Endothelial cell of umbilical vein (primary cell): Measurements from ENCODE around the gene SLC35E4. TPM values are rescaled to one million over a fixed set of nuclear protein-coding genes. Genes with fewer than 3 reads are reported as not detected.

Experiments used
- BruUV-seq: library from RNA; stranded (reverse); fragments of 400-500 nt; replicated peaks from 2 replicates; lab custom pipeline; 2021; lab: Mats Ljungman, UMichigan
- CTCF ChIA-PET: fragments of 300-600, 350-600 bp; sonication (Branson Sonifier 250); formaldehyde crosslinking; loops from one replicate; lab custom pipeline; 2021; ENCODE audit warnings: antibody characterized with exemption, inconsistent platforms; lab: Charles Lee
- POLR2A ChIA-PET: fragments of 300-600, 350-600 bp; sonication (Branson Sonifier 250); formaldehyde crosslinking; loops from one replicate; lab custom pipeline; 2021; ENCODE audit warnings: antibody characterized with exemption, inconsistent platforms; lab: Charles Lee
- DNase-seq: peaks from one replicate; pipeline ENCODE4 v3.0.0-alpha.2; 2011; ENCODE audit warnings: low read depth, low spot score
- FAIRE-seq: peaks from 2 replicates; lab custom pipeline; 2011; peaks lifted over from hg19 to GRCh38; lab: Jason Lieb, UNC
- H2AFZ ChIP-seq: 2 replicates; pipeline ENCODE4 v1.6.0; 2012; ENCODE audit warnings: low read depth, low read length, control low read depth, inconsistent platforms
- H3K27ac ChIP-seq: 2 replicates; pipeline ENCODE4 v1.5.1; 2011; ENCODE audit warnings: low read depth, mild to moderate bottlenecking, control low read depth, low read length, moderate library complexity; ENCODE audit not compliant: insufficient read depth
- H3K27me3 ChIP-seq, 2 experiments: 2 replicates each; pipeline versions ENCODE4 v1.6.0 to v1.6.1; 2011; ENCODE audit warnings: low read length in 2 of 2, mixed read lengths in 1 of 2; ENCODE audit not compliant: control insufficient read depth in 2 of 2, insufficient read depth in 2 of 2
- H3K36me3 ChIP-seq, 2 experiments: 2 replicates in 1 of 2; 3 replicates in 1 of 2; pipeline ENCODE4 v1.5.1; 2011; ENCODE audit warnings: low read length in 2 of 2, mild to moderate bottlenecking in 1 of 2, moderate library complexity in 1 of 2; ENCODE audit not compliant: control insufficient read depth in 2 of 2, insufficient read depth in 2 of 2; ENCODE audit errors: extremely low read depth in 1 of 2
- H3K4me1 ChIP-seq: 3 replicates; pipeline ENCODE4 v1.5.1; 2011; ENCODE audit warnings: mild to moderate bottlenecking, low read length; ENCODE audit not compliant: control insufficient read depth, insufficient read depth; ENCODE audit errors: extremely low read depth
- H3K4me2 ChIP-seq: 2 replicates; pipeline ENCODE4 v1.6.1; 2011; ENCODE audit warnings: low read length, control low read depth, mixed read lengths; ENCODE audit not compliant: insufficient read depth
- H3K4me3 ChIP-seq, 3 experiments: fragments of 200-600 bp in 1 of 3; sonication (generic), shearing (Covaris generic) in 1 of 3; replicated peaks in 1 of 3; 2 replicates each; pipeline ENCODE4 v1.5.1; 2011 to 2016; ENCODE audit warnings: control low read depth in 3 of 3, low read length in 3 of 3, mild to moderate bottlenecking in 2 of 3, inconsistent platforms in 1 of 3, low read depth in 1 of 3, moderate library complexity in 1 of 3; ENCODE audit not compliant: insufficient read depth in 1 of 3
- H3K79me2 ChIP-seq: 2 replicates; pipeline ENCODE4 v1.6.0; 2012; ENCODE audit warnings: low read length, inconsistent platforms; ENCODE audit not compliant: control insufficient read depth, insufficient read depth
- H3K9ac ChIP-seq: replicated peaks from 2 replicates; pipeline ENCODE3; 2011; ENCODE audit warnings: low read length, control low read depth; ENCODE audit not compliant: insufficient read depth; ENCODE audit errors: extremely low read depth
- H3K9me1 ChIP-seq: replicated peaks from 3 replicates; pipeline ENCODE4 v1.6.0; 2011; ENCODE audit warnings: mild to moderate bottlenecking, low read length; ENCODE audit not compliant: control insufficient read depth, insufficient read depth; ENCODE audit errors: extremely low read depth
- H3K9me3 ChIP-seq: replicated peaks from 2 replicates; pipeline ENCODE4 v1.5.1; 2012; ENCODE audit warnings: low read length, inconsistent platforms; ENCODE audit not compliant: control insufficient read depth, insufficient read depth
- H4K20me1 ChIP-seq: replicated peaks from 2 replicates; pipeline ENCODE3; 2011; ENCODE audit warnings: mild to moderate bottlenecking, low read length; ENCODE audit not compliant: control insufficient read depth, insufficient read depth; ENCODE audit errors: extremely low read depth
- EZH2 ChIP-seq: IDR thresholded peaks from 2 replicates; pipeline ENCODE4 v1.6.1; 2012; ENCODE audit warnings: borderline replicate concordance, low read depth, mild to moderate bottlenecking, moderate library complexity, low read length, inconsistent platforms; ENCODE audit not compliant: severe bottlenecking
- FOS ChIP-seq: IDR thresholded peaks from 2 replicates; pipeline ENCODE4 v1.6.1; 2011; ENCODE audit warnings: mild to moderate bottlenecking, low read length, moderate library complexity, borderline replicate concordance; ENCODE audit not compliant: insufficient read depth
- GATA2 ChIP-seq: IDR thresholded peaks from 2 replicates; pipeline ENCODE4 v1.7.0; 2011; ENCODE audit warnings: low read depth, mild to moderate bottlenecking, moderate library complexity, mixed read lengths, low read length; ENCODE audit not compliant: insufficient read length, insufficient read depth
- JUN ChIP-seq: IDR thresholded peaks from 2 replicates; pipeline ENCODE4 v1.6.1; 2011; ENCODE audit warnings: borderline replicate concordance, low read depth; ENCODE audit not compliant: insufficient read length, insufficient read depth
- MYC ChIP-seq: IDR thresholded peaks from one replicate; pipeline ENCODE4 v1.6.1; 2011; ENCODE audit warnings: mild to moderate bottlenecking, low read depth, low read length
- POLR2A ChIP-seq: IDR thresholded peaks from 2 replicates; pipeline ENCODE4 v1.6.1; 2012; ENCODE audit warnings: low read depth, mild to moderate bottlenecking, control low read depth, low read length
- POLR2AphosphoS5 ChIP-seq: IDR thresholded peaks from 2 replicates; pipeline ENCODE4 v1.6.1; 2012; ENCODE audit warnings: low read depth, mild to moderate bottlenecking, control low read depth, low read length, moderate library complexity; ENCODE audit not compliant: insufficient read depth
- dilution Hi-C: fragments of 300-500 bp; cut with MboI; formaldehyde crosslinking; loops from one replicate; pipeline ENCODE4 v1.15.0; 2019; ENCODE audit warnings: low sequenced_read_pairs; ENCODE audit not compliant: extremely low pct_ligation_motif_present
- intact Hi-C: fragments of 100-400 bp; cut with micrococcal nuclease; formaldehyde crosslinking; loops from one replicate; pipeline ENCODE4 v1.10.0; 2022
- polyA plus RNA-seq, 4 experiments: library from polyadenylated mRNA; depleted of rRNA in 3 of 4; stranded (reverse) in 3 of 4; unstranded in 1 of 4; fragments of >200 nt; gene quantifications; 2 replicates each; pipeline versions ENCODE4 v1.2.1 to v1.2.3, GENCODE V29; 2011 to 2012; ENCODE audit warnings: missing spikeins in 1 of 4
- total RNA-seq: library from RNA; stranded (reverse); gene quantifications from 2 replicates; pipeline ENCODE4 v1.2.3, GENCODE V29; 2021
- TF ChIP-seq, protein P1 (sequence below), 2 donors: IDR thresholded peaks; 1 replicate in 1 of 2; 2 replicates in 1 of 2; pipeline ENCODE4 v1.5.1; 2011; ENCODE audit warnings: low read length in 2 of 2, mild to moderate bottlenecking in 2 of 2, moderate library complexity in 2 of 2, control low read depth in 1 of 2, inconsistent platforms in 1 of 2, low read depth in 1 of 2; ENCODE audit not compliant: insufficient read depth in 1 of 2; ENCODE audit errors: extremely low read depth in 1 of 2
- TF ChIP-seq, protein P2 (sequence below): IDR thresholded peaks from 2 replicates; pipeline ENCODE4 v1.6.1; 2011; ENCODE audit not compliant: insufficient read depth, insufficient read length

SLC35E4 gene
- total and polyA plus RNA-seq, 2 donors (not counting 3 experiments of a cell fraction or from before 2014, with no cell fraction given) = 10.7 to 15.3 TPM

DNA sequence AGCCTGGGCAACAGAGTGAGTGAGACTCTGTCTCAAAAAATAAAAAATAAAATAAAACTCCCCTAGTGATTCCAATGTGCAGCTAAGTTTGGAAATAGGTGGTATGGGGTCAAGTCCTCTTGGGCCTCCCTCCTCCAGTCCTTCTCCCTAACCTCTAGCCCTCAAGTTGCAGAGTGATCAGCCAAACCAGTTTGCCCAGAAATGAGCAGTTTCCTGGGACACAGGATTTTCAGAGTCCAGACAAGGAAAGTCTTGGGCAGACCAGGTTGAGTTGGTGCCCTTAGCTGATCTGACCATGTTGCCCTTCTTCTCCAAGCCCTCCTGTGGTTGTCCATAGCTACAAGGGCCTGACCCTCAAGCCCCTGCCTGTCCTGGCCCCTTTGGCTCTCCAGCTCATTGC is 20.7 kb upstream of the SLC35E4 start:
- BruUV-seq = no TSS peak
- dilution Hi-C loops (no loop called here), intact Hi-C loops (no loop called here)
- Histone ChIP-seq H3K27me3 (no peaks in the 10 kb centered on the region), H3K9ac (no peak overlapping the region), H3K4me2 (no peak overlapping the region), H3K4me1 (peaks cover 4% of the 10 kb centered on the region), H4K20me1 (no peaks in the 10 kb centered on the region), H3K9me3 (no peaks in the 10 kb centered on the region), H3K9me1 (no peaks in the 10 kb centered on the region), H3K36me3 (peaks cover 0 to 40% of the 10 kb centered on the region in 2 experiments), H3K27ac (no peak overlapping the region), H2AFZ (no peak overlapping the region), H3K79me2 (no peaks in the 10 kb centered on the region), H3K4me3 (no peak overlapping the region)
- ChIA-PET CTCF (interaction anchor here (2.0 kb wide), 1 partner anchor 8 kb away, joined by 6 read pairs; the partner anchor contains the start of gene TCN2), POLR2A (no interaction called here)
- DNase-seq (no peak), FAIRE-seq (no peak)
- TF ChIP-seq JUN = no peak

DNA sequence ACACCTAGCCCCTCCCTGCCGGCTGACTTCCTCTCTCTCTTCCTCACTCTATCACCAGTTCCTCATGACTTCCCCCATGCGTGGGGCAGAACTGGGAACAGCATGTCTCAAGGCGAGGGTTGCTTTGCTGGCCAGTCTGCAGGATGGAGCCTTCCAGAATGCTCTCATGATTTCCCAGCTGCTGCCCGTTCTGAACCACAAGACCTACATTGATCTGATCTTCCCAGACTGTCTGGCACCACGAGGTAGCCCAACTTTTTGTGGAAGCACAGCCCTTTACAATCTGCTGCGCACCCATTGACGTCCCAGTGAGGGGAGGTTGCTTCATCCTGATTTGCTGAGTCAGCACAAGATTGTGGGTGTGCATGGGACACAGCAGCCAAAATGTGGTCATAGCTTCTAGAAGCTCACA is 20.0 kb upstream of the SLC35E4 start:
- H3K9ac ChIP-seq = no peak overlapping the region
- no peaks in the 10 kb centered on the region for H3K27me3 ChIP-seq
- no peak overlapping the region for H2AFZ ChIP-seq
- no peaks in the 10 kb centered on the region for H3K79me2 ChIP-seq
- no peaks in the 10 kb centered on the region for H3K4me1 ChIP-seq
- no peaks in the 10 kb centered on the region for H3K9me3 ChIP-seq
- H3K4me2 ChIP-seq = no peak overlapping the region
- ChIA-PET CTCF (interaction anchor here (2.0 kb wide), 1 partner anchor 9 kb away, joined by 6 read pairs; the partner anchor contains the start of gene TCN2), POLR2A (no interaction called here)
- H3K4me3 ChIP-seq = no peak overlapping the region
- no peaks in the 10 kb centered on the region for H4K20me1 ChIP-seq
- TF ChIP-seq, protein P1, sequence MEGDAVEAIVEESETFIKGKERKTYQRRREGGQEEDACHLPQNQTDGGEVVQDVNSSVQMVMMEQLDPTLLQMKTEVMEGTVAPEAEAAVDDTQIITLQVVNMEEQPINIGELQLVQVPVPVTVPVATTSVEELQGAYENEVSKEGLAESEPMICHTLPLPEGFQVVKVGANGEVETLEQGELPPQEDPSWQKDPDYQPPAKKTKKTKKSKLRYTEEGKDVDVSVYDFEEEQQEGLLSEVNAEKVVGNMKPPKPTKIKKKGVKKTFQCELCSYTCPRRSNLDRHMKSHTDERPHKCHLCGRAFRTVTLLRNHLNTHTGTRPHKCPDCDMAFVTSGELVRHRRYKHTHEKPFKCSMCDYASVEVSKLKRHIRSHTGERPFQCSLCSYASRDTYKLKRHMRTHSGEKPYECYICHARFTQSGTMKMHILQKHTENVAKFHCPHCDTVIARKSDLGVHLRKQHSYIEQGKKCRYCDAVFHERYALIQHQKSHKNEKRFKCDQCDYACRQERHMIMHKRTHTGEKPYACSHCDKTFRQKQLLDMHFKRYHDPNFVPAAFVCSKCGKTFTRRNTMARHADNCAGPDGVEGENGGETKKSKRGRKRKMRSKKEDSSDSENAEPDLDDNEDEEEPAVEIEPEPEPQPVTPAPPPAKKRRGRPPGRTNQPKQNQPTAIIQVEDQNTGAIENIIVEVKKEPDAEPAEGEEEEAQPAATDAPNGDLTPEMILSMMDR (IDR thresholded peaks at IDR 0.05; ENCODE audit: extremely low read depth in 1 of 2, insufficient read depth in 1 of 2, low read depth in 1 of 2, low read length in 2 of 2) = no peak
- TF ChIP-seq GATA2 (no peak), EZH2 (no peak), FOS (no peak), POLR2A (no peak), JUN (no peak), POLR2AphosphoS5 (no peak), MYC (no peak)
- TF ChIP-seq, protein P2, sequence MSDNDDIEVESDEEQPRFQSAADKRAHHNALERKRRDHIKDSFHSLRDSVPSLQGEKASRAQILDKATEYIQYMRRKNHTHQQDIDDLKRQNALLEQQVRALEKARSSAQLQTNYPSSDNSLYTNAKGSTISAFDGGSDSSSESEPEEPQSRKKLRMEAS = no peak
- H3K9me1 ChIP-seq = no peaks in the 10 kb centered on the region
- dilution Hi-C loops (no loop called here), intact Hi-C loops (no loop called here)
- BruUV-seq = no TSS peak
- DNase-seq = no peak
- FAIRE-seq = no peak
- peaks cover 0 to 43% of the 10 kb centered on the region in 2 experiments for H3K36me3 ChIP-seq
- H3K27ac ChIP-seq = no peak overlapping the region
